Nucleus accumbens (tissue), 56 donors: ENCODE data around the gene BRINP2.

ENCODE experiments used
- DNase-seq, 56 donors: peaks; one replicate each; lab custom pipeline; 2025; lab: John Stamatoyannopoulos, UW

Gene BRINP2

GRCh38 chr1:177163844-177164379 lies 6.8 kb upstream of the BRINP2 start:
- DNase-seq = peak in 24 of 56 donors; percentile 17 to 71 (median 48)

- peak in 42 of 56 donors; percentile 8 to 76 (median 48) for DNase-seq
Observed at GRCh38 chr1:177164380-177165068, 6.2 kb upstream of the BRINP2 start, which contains the start of gene ASTN1. Gene ASTN1 (minus strand): TSS chr1:177164712. CDS start chr1:177164676, 36 bp downstream.

- DNase-seq = peak in 2 of 56 donors; percentile 15 to 57
Observed at GRCh38 chr1:177165069-177165439, 5.7 kb upstream of the BRINP2 start.

- peak in 1 of 56 donors; percentile 2 for DNase-seq
Observed at GRCh38 chr1:177171536-177172123, 872 bp downstream of the BRINP2 start.

GRCh38 chr1:177172272-177172671 lies 1.5 kb downstream of the BRINP2 start:
- DNase-seq = peak in 3 of 56 donors; percentile 1 to 10 (median 9)

GRCh38 chr1:177172866-177173265 lies 2.1 kb downstream of the BRINP2 start:
- no peak for DNase-seq

GRCh38 chr1:177173976-177174375 lies 3.2 kb downstream of the BRINP2 start:
- DNase-seq = no peak

GRCh38 chr1:177174921-177175634 lies 4.3 kb downstream of the BRINP2 start:
- peak in 37 of 56 donors; percentile 10 to 81 (median 40) for DNase-seq

- peak in 20 of 56 donors; percentile 13 to 69 (median 52) for DNase-seq
Observed at GRCh38 chr1:177181280-177181630, 10.5 kb downstream of the BRINP2 start.

- peak in 49 of 56 donors; percentile 25 to 85 (median 58) for DNase-seq
Observed at GRCh38 chr1:177181631-177182291, 11.0 kb downstream of the BRINP2 start.

GRCh38 chr1:177183836-177184235 lies 13.1 kb downstream of the BRINP2 start:
- DNase-seq = no peak

GRCh38 chr1:177185209-177185608 lies 14.5 kb downstream of the BRINP2 start:
- no peak for DNase-seq

- no peak for DNase-seq
Observed at GRCh38 chr1:177186639-177187038, 15.9 kb downstream of the BRINP2 start.

- no peak for DNase-seq
Observed at GRCh38 chr1:177190308-177190970, 19.7 kb downstream of the BRINP2 start.

GRCh38 chr1:177198243-177198642 lies 27.5 kb downstream of the BRINP2 start:
- DNase-seq = no peak

GRCh38 chr1:177200290-177200689 lies 29.5 kb downstream of the BRINP2 start:
- no peak for DNase-seq

GRCh38 chr1:177206831-177207355 lies 36.1 kb downstream of the BRINP2 start:
- no peak for DNase-seq

GRCh38 chr1:177208920-177209319 lies 38.2 kb downstream of the BRINP2 start:
- DNase-seq = no peak

- DNase-seq = peak in 47 of 56 donors; percentile 3 to 95 (median 39)
Observed at GRCh38 chr1:177209357-177209756, 38.6 kb downstream of the BRINP2 start.

GRCh38 chr1:177210071-177210470 lies 39.3 kb downstream of the BRINP2 start:
- DNase-seq = no peak
